Measurements from ENCODE around the gene MDH2.
"Not testable (repeated sequence)": the region's sequence is repeated elsewhere in the genome, so short reads cannot be mapped to it uniquely, and the experiment has no call there.

The MDH2 gene

GRCh38 chr7:76072243-76073148 is 24.6 kb downstream of the MDH2 start:
- DNase-seq (ENCODE audit: low spot score), result no peak

GRCh38 chr7:76073335-76073990 is 25.6 kb downstream of the MDH2 start:
- no peak for DNase-seq (ENCODE audit: low spot score)

GRCh38 chr7:76074306-76074971 is 26.5 kb downstream of the MDH2 start:
- DNase-seq (ENCODE audit: low spot score), result no peak

- DNase-seq (ENCODE audit: low spot score), result no peak
Measured at GRCh38 chr7:76074972-76075370, 27.1 kb downstream of the MDH2 start.

GRCh38 chr7:76076995-76077394 is 29.1 kb downstream of the MDH2 start:
- no peak for DNase-seq (ENCODE audit: low spot score)

GRCh38 chr7:76077435-76077834 is 29.5 kb downstream of the MDH2 start:
- no peak for DNase-seq (ENCODE audit: low spot score)

- DNase-seq (ENCODE audit: low spot score), result no peak
Measured at GRCh38 chr7:76080204-76080603, 32.3 kb downstream of the MDH2 start.

GRCh38 chr7:76084115-76084514 is 36.2 kb downstream of the MDH2 start:
- not testable (repeated sequence) for DNase-seq (ENCODE audit: low spot score)

GRCh38 chr7:76086070-76086469 is 38.2 kb downstream of the MDH2 start:
- DNase-seq (ENCODE audit: low spot score), result no peak

GRCh38 chr7:76087362-76087791 is 39.5 kb downstream of the MDH2 start:
- peak; percentile 40 for DNase-seq (ENCODE audit: low spot score)

- DNase-seq (ENCODE audit: low spot score), result no peak
Measured at GRCh38 chr7:76089865-76090475, 42.1 kb downstream of the MDH2 start.

GRCh38 chr7:76091506-76091905 is 43.6 kb downstream of the MDH2 start:
- no peak for DNase-seq (ENCODE audit: low spot score)

- not testable (repeated sequence) for DNase-seq (ENCODE audit: low spot score)
Measured at GRCh38 chr7:76093531-76093930, 45.6 kb downstream of the MDH2 start.

GRCh38 chr7:76094326-76094725 is 46.4 kb downstream of the MDH2 start:
- DNase-seq (ENCODE audit: low spot score), result not testable (repeated sequence)

- no peak for DNase-seq (ENCODE audit: low spot score)
Measured at GRCh38 chr7:76095908-76096307, 48.0 kb downstream of the MDH2 start.

- DNase-seq (ENCODE audit: low spot score), result not testable (repeated sequence)
Measured at GRCh38 chr7:76101693-76102437, 54.0 kb downstream of the MDH2 start.

- not testable (repeated sequence) for DNase-seq (ENCODE audit: low spot score)
Measured at GRCh38 chr7:76103788-76104187, 55.9 kb downstream of the MDH2 start.

- DNase-seq (ENCODE audit: low spot score), result not testable (repeated sequence)
Measured at GRCh38 chr7:76106130-76106529, 58.2 kb downstream of the MDH2 start.

- no peak for DNase-seq (ENCODE audit: low spot score)
Measured at GRCh38 chr7:76106893-76107292, 59.0 kb downstream of the MDH2 start.

GRCh38 chr7:76108540-76109233 is 60.8 kb downstream of the MDH2 start:
- no peak for DNase-seq (ENCODE audit: low spot score)

Measured in AG08395 (cell line).